Measurements from ENCODE around the gene ANO7. TPM values are rescaled to one million over a fixed set of nuclear protein-coding genes. Genes with fewer than 3 reads are reported as not detected.

Gene ANO7
- total and polyA plus RNA-seq, 2 of the 13 experiments (the other 11 are each of a cell fraction or from before 2014, with no cell fraction given): 4.1 to 4.9 TPM

DNA sequence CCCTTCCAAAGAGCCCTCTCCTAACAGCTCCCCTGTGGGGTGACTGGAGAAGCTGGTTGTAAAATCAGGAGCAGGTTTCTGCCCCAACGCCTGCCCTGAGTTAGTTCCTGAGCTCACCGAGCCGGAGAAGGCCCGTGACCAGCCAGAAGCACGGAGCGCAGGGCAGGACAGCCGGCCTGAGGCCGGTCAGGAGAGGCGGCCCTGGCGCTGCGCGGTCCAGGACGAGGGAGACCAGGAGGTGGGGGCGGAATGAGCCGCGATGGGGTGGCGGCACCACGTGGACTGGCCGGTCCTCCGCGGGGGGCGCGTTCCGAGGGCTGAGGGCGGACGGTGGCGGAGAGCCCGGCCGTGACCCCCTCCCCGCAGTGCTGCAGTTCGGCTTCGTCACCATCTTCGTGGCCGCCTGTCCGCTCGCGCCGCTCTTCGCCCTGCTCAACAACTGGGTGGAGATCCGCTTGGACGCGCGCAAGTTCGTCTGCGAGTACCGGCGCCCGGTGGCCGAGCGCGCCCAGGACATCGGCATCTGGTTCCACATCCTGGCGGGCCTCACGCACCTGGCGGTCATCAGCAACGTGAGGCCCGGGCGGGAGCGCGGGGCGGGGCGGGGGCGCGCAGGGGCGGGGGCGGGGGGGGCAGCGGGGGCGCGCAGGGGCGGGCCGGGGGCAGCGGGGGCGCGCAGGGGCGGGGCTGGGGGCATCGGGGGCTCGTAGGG, 29.0 kb downstream of the ANO7 start (continued):
- TF ChIP-seq, protein P1, sequence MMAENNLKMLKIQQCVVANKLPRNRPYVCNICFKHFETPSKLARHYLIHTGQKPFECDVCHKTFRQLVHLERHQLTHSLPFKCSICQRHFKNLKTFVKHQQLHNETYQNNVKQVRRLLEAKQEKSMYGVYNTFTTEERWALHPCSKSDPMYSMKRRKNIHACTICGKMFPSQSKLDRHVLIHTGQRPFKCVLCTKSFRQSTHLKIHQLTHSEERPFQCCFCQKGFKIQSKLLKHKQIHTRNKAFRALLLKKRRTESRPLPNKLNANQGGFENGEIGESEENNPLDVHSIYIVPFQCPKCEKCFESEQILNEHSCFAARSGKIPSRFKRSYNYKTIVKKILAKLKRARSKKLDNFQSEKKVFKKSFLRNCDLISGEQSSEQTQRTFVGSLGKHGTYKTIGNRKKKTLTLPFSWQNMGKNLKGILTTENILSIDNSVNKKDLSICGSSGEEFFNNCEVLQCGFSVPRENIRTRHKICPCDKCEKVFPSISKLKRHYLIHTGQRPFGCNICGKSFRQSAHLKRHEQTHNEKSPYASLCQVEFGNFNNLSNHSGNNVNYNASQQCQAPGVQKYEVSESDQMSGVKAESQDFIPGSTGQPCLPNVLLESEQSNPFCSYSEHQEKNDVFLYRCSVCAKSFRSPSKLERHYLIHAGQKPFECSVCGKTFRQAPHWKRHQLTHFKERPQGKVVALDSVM (CRISPR knock-in tag; IDR thresholded peaks at IDR 0.05): peak; percentile 52; the same call in 1 of the 2 replicates
- TF ChIP-seq, protein P2, sequence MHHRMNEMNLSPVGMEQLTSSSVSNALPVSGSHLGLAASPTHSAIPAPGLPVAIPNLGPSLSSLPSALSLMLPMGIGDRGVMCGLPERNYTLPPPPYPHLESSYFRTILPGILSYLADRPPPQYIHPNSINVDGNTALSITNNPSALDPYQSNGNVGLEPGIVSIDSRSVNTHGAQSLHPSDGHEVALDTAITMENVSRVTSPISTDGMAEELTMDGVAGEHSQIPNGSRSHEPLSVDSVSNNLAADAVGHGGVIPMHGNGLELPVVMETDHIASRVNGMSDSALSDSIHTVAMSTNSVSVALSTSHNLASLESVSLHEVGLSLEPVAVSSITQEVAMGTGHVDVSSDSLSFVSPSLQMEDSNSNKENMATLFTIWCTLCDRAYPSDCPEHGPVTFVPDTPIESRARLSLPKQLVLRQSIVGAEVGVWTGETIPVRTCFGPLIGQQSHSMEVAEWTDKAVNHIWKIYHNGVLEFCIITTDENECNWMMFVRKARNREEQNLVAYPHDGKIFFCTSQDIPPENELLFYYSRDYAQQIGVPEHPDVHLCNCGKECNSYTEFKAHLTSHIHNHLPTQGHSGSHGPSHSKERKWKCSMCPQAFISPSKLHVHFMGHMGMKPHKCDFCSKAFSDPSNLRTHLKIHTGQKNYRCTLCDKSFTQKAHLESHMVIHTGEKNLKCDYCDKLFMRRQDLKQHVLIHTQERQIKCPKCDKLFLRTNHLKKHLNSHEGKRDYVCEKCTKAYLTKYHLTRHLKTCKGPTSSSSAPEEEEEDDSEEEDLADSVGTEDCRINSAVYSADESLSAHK (CRISPR knock-in tag; IDR thresholded peaks at IDR 0.05; ENCODE audit: borderline replicate concordance): peak; percentile 69; the same call in 1 of the 2 replicates
- TF ChIP-seq, protein P3, sequence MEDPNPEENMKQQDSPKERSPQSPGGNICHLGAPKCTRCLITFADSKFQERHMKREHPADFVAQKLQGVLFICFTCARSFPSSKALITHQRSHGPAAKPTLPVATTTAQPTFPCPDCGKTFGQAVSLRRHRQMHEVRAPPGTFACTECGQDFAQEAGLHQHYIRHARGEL (CRISPR knock-in tag; IDR thresholded peaks at IDR 0.05): 0 out of 2 replicates have a peak, but pooled peaks have one; percentile 71
- TF ChIP-seq ZNF501 (CRISPR knock-in tag; IDR thresholded peaks at IDR 0.05): peak; percentile 55; the same call in 1 of the 2 replicates
- TF ChIP-seq ZIK1 (CRISPR knock-in tag; IDR thresholded peaks at IDR 0.05; ENCODE audit: borderline replicate concordance, low read depth): peak; percentile 92
- no peak for TF ChIP-seq ZKSCAN1 (IDR thresholded peaks at IDR 0.05; ENCODE audit: low read length)
- TF ChIP-seq ZSCAN29 (CRISPR knock-in tag; conservative IDR thresholded peaks at IDR 0.05): no peak
- TF ChIP-seq, protein P4, sequence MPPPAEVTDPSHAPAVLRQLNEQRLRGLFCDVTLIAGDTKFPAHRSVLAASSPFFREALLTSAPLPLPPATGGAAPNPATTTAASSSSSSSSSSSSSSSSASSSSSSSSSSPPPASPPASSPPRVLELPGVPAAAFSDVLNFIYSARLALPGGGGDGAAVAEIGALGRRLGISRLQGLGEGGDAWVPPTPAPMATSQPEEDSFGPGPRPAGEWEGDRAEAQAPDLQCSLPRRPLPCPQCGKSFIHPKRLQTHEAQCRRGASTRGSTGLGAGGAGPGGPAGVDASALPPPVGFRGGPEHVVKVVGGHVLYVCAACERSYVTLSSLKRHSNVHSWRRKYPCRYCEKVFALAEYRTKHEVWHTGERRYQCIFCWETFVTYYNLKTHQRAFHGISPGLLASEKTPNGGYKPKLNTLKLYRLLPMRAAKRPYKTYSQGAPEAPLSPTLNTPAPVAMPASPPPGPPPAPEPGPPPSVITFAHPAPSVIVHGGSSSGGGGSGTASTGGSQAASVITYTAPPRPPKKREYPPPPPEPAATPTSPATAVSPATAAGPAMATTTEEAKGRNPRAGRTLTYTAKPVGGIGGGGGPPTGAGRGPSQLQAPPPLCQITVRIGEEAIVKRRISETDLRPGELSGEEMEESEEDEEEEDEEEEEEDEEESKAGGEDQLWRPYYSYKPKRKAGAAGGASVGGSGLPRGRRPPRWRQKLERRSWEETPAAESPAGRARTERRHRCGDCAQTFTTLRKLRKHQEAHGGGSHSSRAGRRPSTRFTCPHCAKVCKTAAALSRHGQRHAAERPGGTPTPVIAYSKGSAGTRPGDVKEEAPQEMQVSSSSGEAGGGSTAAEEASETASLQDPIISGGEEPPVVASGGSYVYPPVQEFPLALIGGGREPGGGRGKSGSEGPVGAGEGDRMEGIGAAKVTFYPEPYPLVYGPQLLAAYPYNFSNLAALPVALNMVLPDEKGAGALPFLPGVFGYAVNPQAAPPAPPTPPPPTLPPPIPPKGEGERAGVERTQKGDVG (CRISPR knock-in tag; IDR thresholded peaks at IDR 0.05; ENCODE audit: borderline replicate concordance): no peak
- TF ChIP-seq RELA (CRISPR knock-in tag; IDR thresholded peaks at IDR 0.05): 0 out of 2 replicates have a peak, but pooled peaks have one; percentile 31
- TF ChIP-seq SOX6 (IDR thresholded peaks at IDR 0.05): no peak
- peak; percentile 73 for TF ChIP-seq SOX6 (CRISPR knock-in tag; IDR thresholded peaks at IDR 0.05)
- TF ChIP-seq ZNF382 (CRISPR knock-in tag; IDR thresholded peaks at IDR 0.05; ENCODE audit: borderline replicate concordance): no peak
- TF ChIP-seq, protein P5, sequence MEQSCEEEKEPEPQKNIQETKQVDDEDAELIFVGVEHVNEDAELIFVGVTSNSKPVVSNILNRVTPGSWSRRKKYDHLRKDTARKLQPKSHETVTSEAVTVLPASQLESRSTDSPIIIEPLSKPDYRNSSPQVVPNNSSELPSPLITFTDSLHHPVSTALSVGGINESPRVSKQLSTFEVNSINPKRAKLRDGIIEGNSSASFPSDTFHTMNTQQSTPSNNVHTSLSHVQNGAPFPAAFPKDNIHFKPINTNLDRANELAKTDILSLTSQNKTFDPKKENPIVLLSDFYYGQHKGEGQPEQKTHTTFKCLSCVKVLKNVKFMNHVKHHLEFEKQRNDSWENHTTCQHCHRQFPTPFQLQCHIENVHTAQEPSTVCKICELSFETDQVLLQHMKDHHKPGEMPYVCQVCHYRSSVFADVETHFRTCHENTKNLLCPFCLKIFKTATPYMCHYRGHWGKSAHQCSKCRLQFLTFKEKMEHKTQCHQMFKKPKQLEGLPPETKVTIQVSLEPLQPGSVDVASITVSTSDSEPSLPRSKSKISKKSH (CRISPR knock-in tag; IDR thresholded peaks at IDR 0.05; ENCODE audit: borderline replicate concordance): peak; percentile 86; the same call in 1 of the 2 replicates
- TF ChIP-seq, protein P6, sequence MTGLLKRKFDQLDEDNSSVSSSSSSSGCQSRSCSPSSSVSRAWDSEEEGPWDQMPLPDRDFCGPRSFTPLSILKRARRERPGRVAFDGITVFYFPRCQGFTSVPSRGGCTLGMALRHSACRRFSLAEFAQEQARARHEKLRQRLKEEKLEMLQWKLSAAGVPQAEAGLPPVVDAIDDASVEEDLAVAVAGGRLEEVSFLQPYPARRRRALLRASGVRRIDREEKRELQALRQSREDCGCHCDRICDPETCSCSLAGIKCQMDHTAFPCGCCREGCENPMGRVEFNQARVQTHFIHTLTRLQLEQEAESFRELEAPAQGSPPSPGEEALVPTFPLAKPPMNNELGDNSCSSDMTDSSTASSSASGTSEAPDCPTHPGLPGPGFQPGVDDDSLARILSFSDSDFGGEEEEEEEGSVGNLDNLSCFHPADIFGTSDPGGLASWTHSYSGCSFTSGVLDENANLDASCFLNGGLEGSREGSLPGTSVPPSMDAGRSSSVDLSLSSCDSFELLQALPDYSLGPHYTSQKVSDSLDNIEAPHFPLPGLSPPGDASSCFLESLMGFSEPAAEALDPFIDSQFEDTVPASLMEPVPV (CRISPR knock-in tag; IDR thresholded peaks at IDR 0.05): 0 out of 2 replicates have a peak, but pooled peaks have one; percentile 74
- TF ChIP-seq PCBP1 (IDR thresholded peaks at IDR 0.05; ENCODE audit: borderline replicate concordance, low read depth, low read length): no peak
